Stimulated activated CD8-positive, alpha-beta memory T cell treated with anti-CD3 and anti-CD28 coated beads, Interleukin-4, amount 100 ng/mL, for 4 hours (primary cell): ENCODE results near the gene IFNGR2.
"Not testable (repeated sequence)": the region's sequence is repeated elsewhere in the genome, so short reads cannot be mapped to it uniquely, and the experiment has no call there.

Experiments used
- DNase-seq, 2 donors: peaks; one replicate each; pipeline ENCODE4 v3.0.0-alpha.2; 2020; ENCODE audit warnings: low read depth in 2 of 2, low spot score in 1 of 2

IFNGR2 gene

DNA sequence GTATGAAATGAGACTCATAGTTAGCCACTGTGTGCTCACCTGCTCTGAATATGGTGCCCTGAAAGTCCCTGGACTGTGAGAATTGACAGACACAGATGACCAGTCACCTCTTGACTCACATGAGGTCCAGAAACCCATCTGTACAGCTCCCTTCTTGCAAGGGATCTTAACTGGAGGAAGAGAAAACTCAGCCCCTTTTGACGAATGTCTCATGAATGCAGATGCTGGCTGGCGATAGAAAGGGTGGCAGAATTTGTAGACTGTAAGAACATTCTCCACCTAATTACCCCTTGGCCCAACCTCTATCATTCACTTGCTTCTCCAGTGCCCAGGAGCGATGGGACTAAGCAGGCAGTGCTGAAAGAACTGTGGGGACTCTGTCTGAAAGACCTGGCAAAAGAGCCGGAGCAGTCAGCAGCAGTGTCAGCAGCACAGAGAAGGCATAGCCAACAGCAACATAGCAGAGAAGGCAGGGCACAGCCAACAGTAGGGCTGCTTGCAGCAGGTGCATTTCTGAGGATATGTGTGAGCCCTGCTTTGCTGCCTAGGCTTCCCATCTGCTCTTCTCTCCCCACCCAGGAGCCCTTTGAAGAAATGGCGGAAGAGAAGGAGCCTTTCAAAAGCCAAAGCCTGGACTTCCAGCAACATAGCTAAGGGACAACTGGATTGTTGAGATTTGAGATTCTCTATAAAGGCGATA, 25.8 kb upstream of the IFNGR2 start:
- no peak for DNase-seq

DNA sequence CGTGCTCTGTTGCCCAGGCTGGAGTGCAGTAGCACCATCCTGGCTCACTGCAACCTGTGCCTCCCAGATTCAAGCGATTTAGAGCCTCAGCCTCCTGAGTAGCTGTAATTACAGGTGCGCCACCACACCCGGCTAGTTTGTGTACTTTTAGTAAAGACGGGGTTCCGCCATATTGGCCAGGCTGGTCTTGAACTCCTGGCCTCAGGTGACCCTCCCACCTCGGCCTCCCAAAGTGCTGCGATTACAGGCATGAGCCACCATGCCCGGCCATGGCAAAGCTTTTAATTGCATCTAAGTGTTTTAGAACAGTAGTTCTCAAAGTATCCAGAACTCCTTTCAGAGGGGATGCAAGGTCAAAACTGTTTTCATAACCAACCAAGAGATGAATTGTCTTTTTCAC, 25.1 kb upstream of the IFNGR2 start:
- no peak for DNase-seq

DNA sequence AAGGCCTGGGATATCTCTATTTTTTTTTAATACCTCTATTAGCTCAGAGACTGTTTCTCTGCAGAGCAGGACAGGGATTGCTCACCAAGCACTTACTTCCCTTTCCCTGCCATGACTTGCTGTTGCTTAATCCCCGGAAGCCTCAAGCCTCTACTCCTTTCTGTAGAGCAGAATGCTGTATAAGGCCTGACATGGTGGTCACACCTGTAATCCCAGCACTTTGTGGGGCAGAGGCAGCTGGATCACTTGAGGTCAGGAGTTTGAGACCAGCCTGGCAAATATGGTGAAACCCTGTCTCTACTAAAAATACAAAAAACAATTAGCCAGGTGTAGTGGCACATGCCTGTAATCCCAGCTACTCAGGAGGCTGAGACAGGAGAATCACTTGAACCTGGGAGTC, 23.3 kb upstream of the IFNGR2 start:
- not testable (repeated sequence) for DNase-seq

DNA sequence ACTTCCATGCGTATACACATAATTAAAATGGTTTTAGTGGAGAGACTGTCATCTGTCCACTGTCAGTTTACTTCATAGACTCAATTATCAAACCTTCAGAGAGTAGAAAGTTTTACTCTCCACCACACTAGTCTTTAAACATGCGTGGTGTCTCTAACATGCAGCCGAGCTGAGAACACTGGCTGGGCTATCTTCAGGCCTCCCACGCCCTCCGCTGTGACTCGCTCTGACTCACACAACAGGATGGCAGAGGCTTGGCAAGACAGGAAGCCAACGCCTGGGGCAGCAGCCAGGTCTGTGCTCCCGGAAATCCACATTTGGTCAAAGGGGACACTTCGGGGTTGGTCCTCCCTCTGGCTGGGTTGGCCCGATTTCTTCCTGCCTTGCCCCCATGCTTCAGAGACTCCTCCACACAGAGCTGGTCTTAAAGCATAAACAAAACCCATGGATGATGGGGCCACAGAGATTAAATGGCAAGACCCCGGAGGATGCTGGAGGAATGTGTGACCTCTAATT, 22.7 kb upstream of the IFNGR2 start:
- DNase-seq: peak; percentile 79 to 84

DNA sequence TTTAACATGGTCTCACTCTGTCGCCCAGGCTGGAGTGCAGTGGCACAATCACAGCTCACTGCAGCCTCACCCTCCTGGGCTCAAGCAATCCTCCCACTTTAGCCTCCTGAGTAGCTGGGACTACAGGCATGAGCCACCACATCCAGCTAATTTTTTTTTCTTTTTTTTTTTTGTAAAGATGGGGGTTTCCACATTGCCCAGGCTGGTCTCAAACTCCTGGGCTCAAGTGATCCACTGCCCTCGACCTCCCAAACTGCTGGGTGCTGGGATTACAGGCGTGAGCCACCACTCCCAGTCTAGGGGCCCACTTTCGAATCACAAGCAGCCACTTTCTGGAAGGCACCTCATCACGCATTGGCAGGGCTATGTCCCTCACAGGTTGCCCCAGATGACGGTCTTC, 21.8 kb upstream of the IFNGR2 start:
- DNase-seq: not testable (repeated sequence)

DNA sequence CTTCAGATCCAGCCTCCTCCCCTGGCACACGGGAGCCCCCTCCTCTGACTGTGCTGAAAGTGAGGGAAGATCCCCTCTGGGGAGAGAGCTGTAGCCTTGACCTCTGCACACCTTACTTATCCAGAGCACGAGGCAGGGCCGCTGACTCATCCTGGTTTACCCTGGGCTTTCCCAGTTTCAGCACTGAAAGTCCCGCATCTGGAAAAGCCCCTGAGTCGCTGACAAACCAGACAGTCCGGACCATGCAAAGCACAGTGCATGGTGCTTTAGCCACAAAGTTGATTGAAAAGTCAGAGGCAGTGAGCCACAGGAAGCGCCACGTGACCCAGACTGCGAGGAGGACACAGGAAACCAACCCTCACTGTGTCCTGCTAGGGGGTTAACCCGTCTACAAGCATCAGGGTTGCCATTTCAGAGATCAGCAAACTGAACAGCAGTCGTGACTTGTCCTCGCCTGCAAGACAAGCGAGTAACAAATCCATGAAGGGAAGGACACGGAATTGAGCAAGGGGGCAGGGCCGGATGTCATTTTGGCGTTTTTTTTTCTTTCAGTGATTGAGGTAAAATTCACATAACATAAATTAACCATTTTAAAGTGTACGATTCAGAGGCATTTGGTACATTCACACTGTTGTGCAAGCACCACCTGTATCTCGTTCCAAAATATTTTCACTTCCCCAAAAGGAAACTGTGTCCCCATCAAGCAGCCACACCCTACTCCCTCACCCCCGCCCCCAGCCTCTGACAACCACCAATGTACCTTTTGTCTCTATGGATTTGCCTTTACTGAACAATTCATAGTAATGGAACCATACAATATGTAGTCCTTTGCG, 19.9 kb upstream of the IFNGR2 start:
- DNase-seq: peak; percentile 42 to 66

DNA sequence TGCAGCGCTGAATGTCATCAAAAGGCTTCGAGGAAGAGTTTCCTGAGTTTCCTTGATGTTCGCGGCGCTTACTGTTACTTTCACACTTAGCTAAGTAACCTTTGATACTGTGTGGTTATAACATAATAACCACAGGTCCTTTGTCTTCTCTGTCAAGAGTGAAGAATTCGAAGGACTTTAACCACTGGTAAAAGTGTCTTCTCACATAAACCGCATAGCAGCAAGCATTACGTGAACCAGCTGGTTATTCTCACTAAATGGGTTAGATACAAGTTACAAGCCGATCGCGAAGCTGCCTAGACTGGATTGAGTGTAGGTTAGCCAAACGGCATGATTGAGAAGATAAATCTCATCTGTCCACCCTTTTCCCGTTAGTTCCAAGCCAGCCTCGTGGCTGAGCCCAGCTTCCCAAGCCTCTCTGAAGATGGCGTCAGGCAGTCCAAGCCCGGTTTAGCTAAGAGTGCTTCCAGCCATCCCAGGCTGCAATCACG, 18.3 kb upstream of the IFNGR2 start:
- DNase-seq: no peak

DNA sequence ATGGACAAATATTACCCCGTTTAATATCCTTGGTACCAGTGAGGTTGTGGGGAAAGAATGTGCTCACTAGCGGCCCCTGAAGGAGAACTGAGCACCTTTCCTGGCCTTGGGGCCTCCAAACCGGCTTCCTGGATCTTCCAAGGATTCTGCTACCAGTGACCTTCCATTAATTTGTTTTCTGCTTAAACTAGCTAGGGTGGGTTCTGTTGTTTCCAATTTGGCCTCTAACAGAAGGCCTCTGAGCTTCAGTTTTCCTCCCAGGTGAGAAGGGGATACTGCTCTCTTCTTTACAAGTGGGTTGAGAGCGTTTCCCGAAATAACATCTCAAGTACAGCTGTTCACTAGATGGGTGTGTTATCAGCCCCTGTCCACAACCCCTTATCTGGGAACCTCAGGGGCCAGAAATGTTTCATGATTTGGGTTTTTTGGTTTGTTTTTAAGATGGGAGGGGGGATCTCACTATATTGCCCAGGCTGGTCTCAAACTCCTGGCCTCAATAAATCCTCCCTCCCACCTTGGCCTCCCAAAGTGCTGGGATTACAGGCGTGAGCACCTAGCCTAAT, 16.9 kb upstream of the IFNGR2 start:
- no peak for DNase-seq

DNA sequence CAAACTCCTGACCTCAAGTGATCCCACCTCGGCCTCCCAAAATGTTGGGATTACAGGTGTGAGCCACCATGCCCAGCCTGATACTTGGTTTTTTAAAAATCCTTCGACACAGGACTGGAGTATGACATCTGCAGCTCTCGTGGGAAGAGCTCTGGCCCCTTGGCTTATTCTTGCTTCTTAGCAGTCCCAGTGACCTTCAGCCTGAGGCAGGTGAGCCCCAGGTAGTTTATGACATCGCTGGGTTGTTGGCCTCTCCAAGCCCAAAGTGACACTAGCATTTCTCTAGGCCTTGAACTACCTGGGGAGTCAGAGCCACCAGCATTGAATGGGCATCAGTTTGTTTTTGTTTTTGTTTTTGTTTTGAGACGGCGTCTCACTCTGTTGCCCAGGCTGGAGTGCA, 15.9 kb upstream of the IFNGR2 start:
- no peak for DNase-seq

DNA sequence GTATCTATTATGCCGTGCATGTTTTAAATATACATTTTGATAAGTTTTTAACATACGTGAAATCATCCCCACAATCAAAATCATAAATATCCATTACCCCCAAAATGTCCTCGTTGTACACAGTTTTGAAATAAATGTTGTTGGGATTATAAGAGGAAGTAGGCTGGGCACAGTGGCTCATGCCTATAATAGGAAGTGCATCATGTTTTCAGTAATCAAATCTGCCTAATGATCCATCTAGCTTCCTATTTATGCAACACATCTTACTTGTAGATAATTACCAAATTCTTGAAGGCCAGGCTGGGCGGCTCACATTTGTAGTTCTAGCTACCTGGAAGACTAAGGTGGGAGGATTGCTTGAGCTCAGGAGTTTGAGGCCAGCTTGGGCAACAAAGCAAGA, 15.0 kb upstream of the IFNGR2 start:
- DNase-seq: no peak

DNA sequence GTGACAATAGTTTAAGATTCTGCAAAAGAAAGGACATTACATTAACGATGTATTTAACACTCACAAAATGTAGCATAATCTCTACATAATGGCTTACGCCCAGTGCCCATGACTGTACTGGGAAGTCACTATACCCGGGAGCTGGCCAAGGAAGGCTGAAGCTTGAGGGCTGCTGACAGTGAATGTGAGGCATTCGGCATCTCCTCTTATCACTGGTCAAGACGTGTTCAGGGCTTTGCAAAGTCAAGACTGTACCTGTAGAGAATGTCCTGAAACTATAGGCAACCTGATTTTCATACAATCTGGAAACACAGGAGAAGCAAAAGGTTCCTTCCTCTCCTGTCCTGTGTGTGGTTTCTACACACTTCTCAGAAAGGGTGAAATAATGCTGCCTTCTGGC, 12.7 kb upstream of the IFNGR2 start:
- no peak for DNase-seq

DNA sequence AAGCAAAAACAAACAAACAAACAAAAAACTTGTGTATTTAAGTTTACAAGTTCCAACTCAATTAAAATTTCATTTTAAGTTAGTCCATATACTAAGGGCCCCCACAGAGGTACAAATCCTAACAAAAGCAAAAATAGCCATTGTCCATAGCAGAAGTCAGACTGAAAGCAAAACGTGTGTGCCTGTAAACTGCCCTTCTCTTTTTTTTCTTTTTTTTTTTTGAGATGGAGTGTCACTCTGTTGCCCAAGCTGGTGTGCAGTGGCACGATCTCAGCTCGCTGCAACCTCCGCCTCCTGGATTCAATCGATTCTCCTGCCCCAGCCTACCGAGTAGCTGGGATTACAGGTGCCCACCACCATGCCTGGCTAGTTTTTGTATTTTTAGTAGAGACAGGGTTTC, 11.6 kb upstream of the IFNGR2 start:
- no peak for DNase-seq

DNA sequence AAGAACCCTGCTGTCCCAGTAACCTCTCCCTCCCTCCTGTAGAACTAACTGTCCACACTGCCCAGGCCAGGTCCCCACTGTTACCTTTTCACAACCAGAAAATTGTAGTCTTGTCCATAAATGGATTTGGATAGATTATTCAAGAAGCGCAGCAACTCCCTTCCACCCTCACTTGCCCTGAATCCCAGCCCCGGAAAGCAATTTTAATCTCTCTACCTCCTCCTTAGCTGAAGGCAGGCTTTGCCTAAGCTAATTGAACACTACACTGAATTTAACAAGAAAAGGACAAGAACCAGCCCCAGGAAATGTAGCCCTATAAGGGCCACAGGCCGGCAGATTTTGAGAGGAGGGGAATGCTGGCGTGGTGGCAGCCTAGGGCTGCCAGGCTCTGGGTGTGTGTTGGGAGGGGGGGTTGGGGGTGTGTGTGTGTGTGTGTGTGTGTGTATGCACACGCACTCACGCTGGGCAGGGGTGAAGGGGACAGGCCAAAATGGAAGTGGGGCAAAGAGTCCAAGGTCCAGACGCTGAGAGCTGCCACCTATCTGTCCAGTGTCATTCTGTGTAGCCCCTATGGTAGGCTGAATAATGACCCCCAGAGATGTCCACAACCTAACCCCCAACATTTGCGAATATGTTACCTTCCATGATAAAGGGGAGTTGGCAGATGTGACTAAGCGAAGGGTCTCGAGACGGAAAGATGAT, 10.8 kb upstream of the IFNGR2 start:
- no peak for DNase-seq

DNA sequence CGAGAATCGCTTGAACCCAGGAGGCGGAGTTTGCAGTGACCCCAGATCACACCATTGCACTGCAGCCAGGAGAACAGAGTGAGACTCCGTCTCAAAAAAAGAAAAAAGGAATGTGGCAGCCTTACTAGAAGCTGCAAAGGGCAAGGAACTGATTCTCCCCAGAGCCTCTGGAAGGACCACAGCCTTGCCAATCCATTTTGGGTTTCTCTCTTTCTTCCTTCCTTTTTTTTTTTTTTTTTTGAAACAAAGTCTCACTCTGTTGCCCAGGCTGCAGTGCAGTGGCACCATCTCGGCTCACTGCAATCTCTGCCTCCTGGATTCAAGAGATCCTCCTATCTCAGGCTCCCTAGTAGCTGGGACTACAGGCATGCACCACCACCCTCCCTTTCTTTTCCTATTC, 9.9 kb upstream of the IFNGR2 start:
- DNase-seq: no peak

DNA sequence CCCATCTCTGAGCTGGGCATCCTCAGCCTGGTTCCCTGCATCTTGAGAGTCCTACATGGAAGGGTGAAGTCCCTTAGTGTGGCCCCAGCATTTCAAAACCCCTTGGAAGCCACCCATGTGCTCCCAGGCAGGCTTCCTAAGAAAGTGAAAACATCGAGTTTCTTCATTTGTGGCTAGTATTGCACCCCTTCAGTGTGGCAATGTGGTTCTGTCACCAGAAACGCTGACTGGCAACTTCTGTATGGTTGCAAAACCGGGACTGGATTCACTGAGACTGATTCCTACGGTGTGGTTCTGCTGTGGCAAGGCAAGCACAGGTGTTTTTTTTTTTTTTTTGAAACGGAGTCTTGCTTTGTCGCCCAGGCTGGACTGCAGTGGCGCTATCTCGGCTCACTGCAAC, 9.0 kb upstream of the IFNGR2 start:
- DNase-seq: no peak

DNA sequence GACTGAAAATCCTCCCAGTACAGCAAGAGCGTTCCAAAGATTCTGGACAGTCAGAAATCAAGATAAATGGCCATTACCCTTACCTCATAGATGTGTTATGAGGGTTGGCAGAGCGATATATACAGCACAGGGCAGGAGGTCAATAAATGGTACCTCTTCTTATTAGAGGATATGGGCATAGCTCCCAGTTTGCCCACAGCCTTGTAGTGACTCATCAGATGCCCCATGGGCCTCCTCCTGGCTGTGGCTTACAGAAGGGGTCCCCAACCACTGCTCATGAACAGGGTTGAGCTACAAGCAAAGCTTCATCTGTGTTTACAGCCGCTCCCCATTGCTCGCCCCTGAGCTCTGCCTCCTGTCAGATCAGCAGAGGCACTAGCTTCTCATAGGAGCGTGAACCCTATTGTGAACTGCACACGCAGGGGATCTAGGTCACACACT, 7.3 kb upstream of the IFNGR2 start:
- no peak for DNase-seq

DNA sequence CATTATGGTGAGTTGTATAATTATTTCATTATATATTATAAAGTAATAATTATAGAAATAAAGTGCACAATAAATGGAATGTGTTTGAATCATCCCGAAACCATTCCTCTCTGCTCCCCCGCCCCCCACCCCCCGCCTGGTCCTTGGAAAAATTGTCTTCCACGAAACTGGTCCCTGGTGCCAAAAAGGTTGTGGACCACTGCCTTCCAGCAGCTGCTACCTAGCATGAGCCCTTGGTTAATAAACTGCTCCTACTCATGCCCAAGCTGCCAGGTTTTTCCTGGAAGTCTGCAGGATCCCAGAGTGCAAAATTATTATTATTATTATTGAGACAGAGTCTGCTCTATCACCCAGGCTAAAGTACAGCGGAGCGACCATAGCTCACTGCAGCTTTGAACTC, 6.8 kb upstream of the IFNGR2 start:
- DNase-seq: no peak

DNA sequence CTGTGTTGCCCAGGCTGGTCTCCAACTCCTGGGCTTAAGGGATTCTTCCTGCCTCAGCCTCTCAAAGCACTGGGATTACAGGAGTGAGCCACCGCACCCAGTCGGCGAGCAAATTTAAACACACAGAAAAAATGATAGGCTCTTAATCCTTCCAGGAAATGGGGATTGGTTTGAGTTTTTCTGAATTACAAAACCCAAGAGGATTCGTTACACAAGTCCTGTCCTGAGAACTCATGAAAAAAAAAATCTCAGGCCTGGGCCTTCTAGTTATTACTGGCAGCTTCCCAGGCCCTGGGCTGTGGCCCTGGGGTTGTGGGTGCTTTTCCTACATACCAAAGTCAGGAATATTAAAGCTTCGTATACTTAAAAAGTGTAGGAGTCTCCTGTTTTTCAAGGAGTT, 6.3 kb upstream of the IFNGR2 start:
- DNase-seq: no peak

DNA sequence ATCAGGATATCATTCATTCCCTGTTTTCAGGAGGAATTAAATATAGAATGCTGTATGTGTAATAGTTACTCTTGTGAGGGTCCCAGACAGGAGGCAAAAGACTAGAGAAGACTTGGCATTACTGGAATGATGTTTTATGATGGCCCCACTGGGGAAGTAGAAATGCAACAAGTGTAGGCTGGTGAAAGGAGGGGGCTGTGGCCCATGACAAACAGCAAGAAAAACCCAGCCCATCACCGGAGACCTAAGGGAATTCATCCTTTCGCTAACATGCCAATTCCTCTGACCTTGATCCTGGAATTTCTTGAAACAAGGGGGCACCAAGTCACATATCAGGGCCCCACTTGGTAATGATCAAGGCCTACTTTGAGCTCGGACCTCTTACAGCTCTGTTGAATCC, 5.5 kb upstream of the IFNGR2 start:
- no peak for DNase-seq

DNA sequence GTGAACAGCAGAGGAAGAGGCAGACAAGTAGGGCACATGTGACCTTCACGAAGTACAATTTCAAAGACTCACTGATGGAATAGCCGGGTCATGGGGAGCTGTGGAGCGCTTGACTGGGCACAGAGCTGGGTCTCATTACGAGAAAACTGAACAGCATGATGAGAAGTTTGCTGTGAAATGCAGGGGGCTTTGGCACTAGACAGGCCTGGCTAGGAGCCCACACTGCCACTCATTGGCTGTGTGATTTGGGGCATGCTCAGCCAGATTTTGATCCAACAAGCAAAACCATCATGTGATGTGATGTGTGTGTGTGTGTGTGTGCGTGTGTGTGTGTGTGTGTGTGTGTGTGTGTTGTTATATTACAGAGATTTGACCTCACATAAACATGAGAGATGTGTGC, 4.9 kb upstream of the IFNGR2 start:
- DNase-seq: no peak

DNA sequence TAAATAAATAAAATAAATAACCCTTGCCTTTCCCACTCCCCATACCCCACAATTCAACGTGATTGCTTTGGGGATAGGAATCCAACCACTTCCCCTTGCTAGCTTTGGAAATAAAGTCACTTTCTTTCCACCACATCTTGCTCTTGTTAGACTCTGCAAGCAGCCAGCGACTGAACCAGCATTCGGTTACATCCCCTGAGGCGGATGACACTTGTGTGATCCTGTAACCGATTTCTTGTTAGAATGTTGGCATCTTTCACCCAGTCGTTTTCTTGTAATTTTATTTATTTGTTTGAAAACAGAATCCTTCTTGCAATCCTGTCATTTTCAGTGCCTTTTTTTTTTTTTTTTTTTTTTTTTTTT, 1.6 kb upstream of the IFNGR2 start:
- no peak for DNase-seq
